ENCODE measurements around the gene RNF44.

Gene RNF44

DNA sequence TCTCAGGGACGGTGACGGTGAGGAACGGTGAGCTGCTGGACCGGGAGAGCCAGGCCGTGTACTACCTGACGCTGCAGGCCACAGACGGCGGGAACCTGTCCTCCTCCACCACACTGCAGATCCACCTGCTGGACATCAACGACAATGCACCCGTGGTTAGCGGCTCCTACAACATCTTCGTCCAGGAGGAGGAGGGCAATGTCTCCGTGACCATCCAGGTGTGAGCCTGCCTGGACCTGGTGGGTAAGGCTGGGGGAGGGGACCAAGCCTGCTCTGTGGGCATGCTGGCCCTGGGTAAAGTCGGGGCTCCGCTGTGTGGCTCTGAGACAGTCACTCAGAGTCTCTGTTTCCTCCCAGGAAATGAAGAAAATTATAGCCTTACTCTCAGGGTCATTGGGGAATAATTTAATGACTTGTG is 41.2 kb upstream of the RNF44 start:
- TF ChIP-seq FOXP2 (optimal IDR thresholded peaks at IDR 0.05; ENCODE audit: borderline replicate concordance, extremely low read depth, extremely low read length, insufficient read depth) (peak; percentile 43), POLR2AphosphoS5 (IDR thresholded peaks at IDR 0.05; ENCODE audit: low read depth, low read length) (no peak)

DNA sequence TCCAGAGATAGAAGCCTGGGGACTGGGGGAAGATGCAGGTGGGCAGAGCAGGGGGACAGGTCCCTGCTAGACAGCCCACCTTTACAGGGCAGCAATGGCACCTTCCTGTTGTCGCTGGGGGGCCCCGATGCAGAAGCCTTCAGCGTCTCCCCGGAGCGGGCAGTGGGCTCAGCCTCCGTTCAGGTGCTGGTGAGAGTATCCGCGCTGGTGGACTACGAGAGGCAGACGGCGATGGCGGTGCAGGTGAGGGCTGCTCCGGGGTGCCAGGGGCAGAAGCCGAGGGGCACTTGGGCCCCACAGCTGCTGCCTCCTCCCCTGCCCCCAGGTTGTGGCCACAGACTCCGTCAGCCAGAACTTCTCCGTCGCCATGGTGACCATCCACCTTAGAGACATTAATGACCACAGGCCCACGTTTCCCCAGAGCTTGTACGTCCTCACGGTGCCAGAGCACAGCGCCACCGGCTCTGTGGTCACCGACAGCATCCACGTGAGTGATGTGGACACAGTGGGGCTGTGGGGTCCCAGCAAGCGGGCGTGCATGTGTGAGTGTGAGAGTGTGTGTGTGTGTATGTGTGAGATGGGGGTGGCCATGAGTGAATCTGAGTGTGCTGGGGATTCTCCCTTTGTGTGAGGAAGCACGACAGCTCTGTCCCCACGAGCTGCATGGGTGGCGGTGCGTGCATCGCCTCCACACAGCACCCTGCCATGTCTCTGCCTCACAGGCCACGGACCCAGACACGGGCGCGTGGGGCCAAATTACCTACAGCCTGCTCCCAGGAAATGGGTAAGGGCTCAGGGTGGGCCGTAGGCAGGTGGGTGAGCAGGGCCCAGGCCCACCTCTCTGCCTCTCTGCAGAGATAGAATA is 40.3 kb upstream of the RNF44 start:
- TF ChIP-seq, protein P1, sequence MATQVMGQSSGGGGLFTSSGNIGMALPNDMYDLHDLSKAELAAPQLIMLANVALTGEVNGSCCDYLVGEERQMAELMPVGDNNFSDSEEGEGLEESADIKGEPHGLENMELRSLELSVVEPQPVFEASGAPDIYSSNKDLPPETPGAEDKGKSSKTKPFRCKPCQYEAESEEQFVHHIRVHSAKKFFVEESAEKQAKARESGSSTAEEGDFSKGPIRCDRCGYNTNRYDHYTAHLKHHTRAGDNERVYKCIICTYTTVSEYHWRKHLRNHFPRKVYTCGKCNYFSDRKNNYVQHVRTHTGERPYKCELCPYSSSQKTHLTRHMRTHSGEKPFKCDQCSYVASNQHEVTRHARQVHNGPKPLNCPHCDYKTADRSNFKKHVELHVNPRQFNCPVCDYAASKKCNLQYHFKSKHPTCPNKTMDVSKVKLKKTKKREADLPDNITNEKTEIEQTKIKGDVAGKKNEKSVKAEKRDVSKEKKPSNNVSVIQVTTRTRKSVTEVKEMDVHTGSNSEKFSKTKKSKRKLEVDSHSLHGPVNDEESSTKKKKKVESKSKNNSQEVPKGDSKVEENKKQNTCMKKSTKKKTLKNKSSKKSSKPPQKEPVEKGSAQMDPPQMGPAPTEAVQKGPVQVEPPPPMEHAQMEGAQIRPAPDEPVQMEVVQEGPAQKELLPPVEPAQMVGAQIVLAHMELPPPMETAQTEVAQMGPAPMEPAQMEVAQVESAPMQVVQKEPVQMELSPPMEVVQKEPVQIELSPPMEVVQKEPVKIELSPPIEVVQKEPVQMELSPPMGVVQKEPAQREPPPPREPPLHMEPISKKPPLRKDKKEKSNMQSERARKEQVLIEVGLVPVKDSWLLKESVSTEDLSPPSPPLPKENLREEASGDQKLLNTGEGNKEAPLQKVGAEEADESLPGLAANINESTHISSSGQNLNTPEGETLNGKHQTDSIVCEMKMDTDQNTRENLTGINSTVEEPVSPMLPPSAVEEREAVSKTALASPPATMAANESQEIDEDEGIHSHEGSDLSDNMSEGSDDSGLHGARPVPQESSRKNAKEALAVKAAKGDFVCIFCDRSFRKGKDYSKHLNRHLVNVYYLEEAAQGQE (IDR thresholded peaks at IDR 0.05; ENCODE audit: insufficient read depth in 1 of 2, low read depth in 2 of 2, low read length in 2 of 2) = no peak
- no peak for TF ChIP-seq POLR2AphosphoS5 (IDR thresholded peaks at IDR 0.05; ENCODE audit: low read depth, low read length)
- TF ChIP-seq FOXP2 (optimal IDR thresholded peaks at IDR 0.05; ENCODE audit: borderline replicate concordance, extremely low read depth, extremely low read length, insufficient read depth) = no peak
- no peak for TF ChIP-seq TAF1 (IDR thresholded peaks at IDR 0.05; ENCODE audit: borderline replicate concordance, insufficient read depth, low read length)
- TF ChIP-seq SIN3A (IDR thresholded peaks at IDR 0.05; ENCODE audit: borderline replicate concordance, insufficient read depth, low read length) = no peak

DNA sequence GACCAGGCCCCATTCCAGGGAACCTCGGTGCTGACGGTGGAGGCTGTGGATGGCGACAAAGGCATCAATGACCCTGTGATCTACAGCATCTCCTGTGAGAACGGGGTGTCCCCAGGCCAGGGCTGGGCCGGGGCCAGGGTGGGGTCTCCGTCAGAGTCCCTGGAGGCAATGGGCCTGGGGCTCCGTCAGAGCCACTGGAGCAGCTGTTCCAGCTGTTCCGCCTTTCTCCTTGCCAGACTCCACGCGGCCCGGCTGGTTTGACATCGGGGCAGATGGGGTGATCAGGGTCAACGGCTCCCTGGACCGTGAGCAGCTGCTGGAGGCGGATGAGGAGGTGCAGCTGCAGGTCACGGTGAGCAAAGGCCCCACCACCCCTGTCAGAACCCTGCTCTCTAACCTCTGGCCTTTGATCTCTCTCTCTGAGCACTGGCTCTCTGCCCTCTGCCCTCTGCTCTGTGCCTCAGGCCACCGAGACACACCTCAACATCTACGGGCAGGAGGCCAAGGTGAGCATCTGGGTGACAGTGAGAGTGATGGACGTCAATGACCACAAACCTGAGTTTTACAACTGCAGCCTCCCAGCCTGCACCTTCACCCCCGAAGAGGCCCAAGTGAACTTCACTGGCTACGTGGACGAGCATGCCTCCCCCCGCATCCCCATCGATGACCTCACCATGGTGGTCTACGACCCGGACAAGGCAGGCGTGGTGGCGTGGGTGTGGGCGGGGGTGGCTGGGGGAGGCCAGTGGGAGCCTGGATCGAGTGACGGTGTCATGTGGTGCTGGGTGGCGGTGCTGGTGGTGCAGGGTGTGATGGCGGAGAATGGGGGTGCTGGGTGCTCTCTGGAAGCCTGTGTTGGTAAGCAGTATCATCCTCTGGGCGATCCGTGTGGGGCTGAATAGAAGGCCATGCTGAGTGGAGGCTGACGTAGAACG is 38.6 kb upstream of the RNF44 start:
- TF ChIP-seq, protein P1 (IDR thresholded peaks at IDR 0.05; ENCODE audit: insufficient read depth in 1 of 2, low read depth in 2 of 2, low read length in 2 of 2) = no peak
- no peak for TF ChIP-seq FOXP2 (optimal IDR thresholded peaks at IDR 0.05; ENCODE audit: borderline replicate concordance, extremely low read depth, extremely low read length, insufficient read depth)
- no peak for TF ChIP-seq POLR2AphosphoS5 (IDR thresholded peaks at IDR 0.05; ENCODE audit: low read depth, low read length)
- no peak for TF ChIP-seq TAF1 (IDR thresholded peaks at IDR 0.05; ENCODE audit: borderline replicate concordance, insufficient read depth, low read length)
- no peak for TF ChIP-seq SIN3A (IDR thresholded peaks at IDR 0.05; ENCODE audit: borderline replicate concordance, insufficient read depth, low read length)

DNA sequence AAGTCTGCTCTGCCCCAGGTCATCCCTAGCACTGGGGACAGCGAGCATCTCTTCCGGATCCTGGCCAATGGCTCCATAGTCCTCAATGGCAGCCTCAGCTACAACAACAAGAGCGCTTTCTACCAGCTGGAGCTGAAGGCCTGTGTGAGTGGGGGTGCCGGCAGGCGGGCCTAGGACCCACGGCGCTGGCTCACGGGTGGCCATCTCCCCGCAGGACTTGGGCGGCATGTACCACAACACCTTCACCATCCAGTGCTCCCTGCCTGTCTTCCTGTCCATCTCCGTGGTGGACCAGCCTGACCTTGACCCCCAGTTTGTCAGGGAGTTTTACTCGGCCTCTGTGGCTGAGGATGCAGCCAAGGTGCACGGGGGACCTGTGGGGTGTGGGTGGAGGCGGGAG is 37.9 kb upstream of the RNF44 start:
- TF ChIP-seq SIN3A (IDR thresholded peaks at IDR 0.05; ENCODE audit: borderline replicate concordance, insufficient read depth, low read length) (no peak), FOXP2 (optimal IDR thresholded peaks at IDR 0.05; ENCODE audit: borderline replicate concordance, extremely low read depth, extremely low read length, insufficient read depth) (no peak), POLR2AphosphoS5 (IDR thresholded peaks at IDR 0.05; ENCODE audit: low read depth, low read length) (no peak), TAF1 (IDR thresholded peaks at IDR 0.05; ENCODE audit: borderline replicate concordance, insufficient read depth, low read length) (no peak)
- TF ChIP-seq, protein P1 (IDR thresholded peaks at IDR 0.05; ENCODE audit: insufficient read depth in 1 of 2, low read depth in 2 of 2, low read length in 2 of 2) = no peak

DNA sequence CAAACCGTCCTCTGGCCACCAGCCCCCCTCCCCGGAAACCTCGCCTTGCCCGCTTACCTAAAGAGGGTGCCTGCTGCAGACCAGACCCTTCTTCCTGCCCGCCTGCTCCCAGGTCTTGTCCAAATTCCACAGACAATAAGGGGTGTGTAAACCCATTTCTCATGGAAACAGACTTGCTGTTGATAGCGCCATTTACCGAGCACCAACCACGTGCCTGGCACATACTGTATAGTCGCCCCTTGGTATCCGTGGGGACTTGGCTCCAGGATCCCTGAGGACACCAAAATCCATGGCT is 37.0 kb upstream of the RNF44 start:
- TF ChIP-seq FOXP2 (optimal IDR thresholded peaks at IDR 0.05; ENCODE audit: borderline replicate concordance, extremely low read depth, extremely low read length, insufficient read depth) = no peak
- no peak for TF ChIP-seq TAF1 (IDR thresholded peaks at IDR 0.05; ENCODE audit: borderline replicate concordance, insufficient read depth, low read length)
- no peak for TF ChIP-seq SIN3A (IDR thresholded peaks at IDR 0.05; ENCODE audit: borderline replicate concordance, insufficient read depth, low read length)
- TF ChIP-seq POLR2AphosphoS5 (IDR thresholded peaks at IDR 0.05; ENCODE audit: low read depth, low read length) = no peak
- TF ChIP-seq, protein P1 (IDR thresholded peaks at IDR 0.05; ENCODE audit: insufficient read depth in 1 of 2, low read depth in 2 of 2, low read length in 2 of 2) = no peak
